CD4-positive, alpha-beta T cell treated with Interleukin-6 at 100 ng/mL for 8 hours (primary cell): ENCODE results near the gene NRCAM.
"Not testable (repeated sequence)": the region's sequence is repeated elsewhere in the genome, so short reads cannot be mapped to it uniquely, and the experiment has no call there.

Experiments used
- DNase-seq: peaks from one replicate; pipeline ENCODE4 v3.0.0-alpha.2; 2020; ENCODE audit warnings: mixed read lengths, low spot score

NRCAM gene

GRCh38 chr7:108278776-108279175 lies 177.5 kb downstream of the NRCAM start:
- DNase-seq: no peak

- no peak for DNase-seq
Observed at GRCh38 chr7:108278281-108278680, 178.0 kb downstream of the NRCAM start.

GRCh38 chr7:108274447-108274846 lies 181.8 kb downstream of the NRCAM start:
- not testable (repeated sequence) for DNase-seq

GRCh38 chr7:108272891-108273290 lies 183.3 kb downstream of the NRCAM start:
- DNase-seq: not testable (repeated sequence)

GRCh38 chr7:108270385-108271015 lies 185.7 kb downstream of the NRCAM start:
- DNase-seq: no peak

GRCh38 chr7:108268200-108268820 lies 187.9 kb downstream of the NRCAM start:
- no peak for DNase-seq

- no peak for DNase-seq
Observed at GRCh38 chr7:108267615-108268014, 188.6 kb downstream of the NRCAM start.

GRCh38 chr7:108266491-108266890 lies 189.7 kb downstream of the NRCAM start:
- no peak for DNase-seq

- DNase-seq: no peak
Observed at GRCh38 chr7:108266035-108266434, 190.2 kb downstream of the NRCAM start.

GRCh38 chr7:108265007-108265406 lies 191.2 kb downstream of the NRCAM start:
- DNase-seq: no peak

- DNase-seq: no peak
Observed at GRCh38 chr7:108263425-108263824, 192.8 kb downstream of the NRCAM start.

GRCh38 chr7:108261560-108262255 lies 194.5 kb downstream of the NRCAM start:
- no peak for DNase-seq

GRCh38 chr7:108259447-108259846 lies 196.8 kb downstream of the NRCAM start:
- not testable (repeated sequence) for DNase-seq

GRCh38 chr7:108257954-108258353 lies 198.3 kb downstream of the NRCAM start:
- no peak for DNase-seq

- DNase-seq: no peak
Observed at GRCh38 chr7:108254259-108254658, 202.0 kb downstream of the NRCAM start.

- DNase-seq: no peak
Observed at GRCh38 chr7:108253275-108254044, 202.8 kb downstream of the NRCAM start.

GRCh38 chr7:108252177-108252576 lies 204.1 kb downstream of the NRCAM start:
- no peak for DNase-seq

- DNase-seq: no peak
Observed at GRCh38 chr7:108251700-108252099, 204.5 kb downstream of the NRCAM start.

GRCh38 chr7:108249453-108249852 lies 206.8 kb downstream of the NRCAM start:
- DNase-seq: no peak

GRCh38 chr7:108248821-108249220 lies 207.4 kb downstream of the NRCAM start:
- no peak for DNase-seq

- no peak for DNase-seq
Observed at GRCh38 chr7:108248418-108248817, 207.8 kb downstream of the NRCAM start.

GRCh38 chr7:108247614-108248013 lies 208.6 kb downstream of the NRCAM start:
- no peak for DNase-seq
